ENCODE measurements around the gene SMIM7. TPM values are rescaled to one million over a fixed set of nuclear protein-coding genes. Genes with fewer than 3 reads are reported as not detected.

The SMIM7 gene
- total RNA-seq, 1 donor from 2014 or later = 48.4 TPM

Other genes with a start within 250 kb of the SMIM7 start
- 22.6 TPM for gene EPS15L1, start 188.2 kb downstream of the SMIM7 start, total RNA-seq (ENCODE audit: insufficient read depth, low replicate concordance)
- gene CALR3, start 164.0 kb downstream of the SMIM7 start, total RNA-seq (ENCODE audit: insufficient read depth, low replicate concordance) = not detected
- 5.3 TPM for gene C19orf44, start 163.8 kb downstream of the SMIM7 start, total RNA-seq (ENCODE audit: insufficient read depth, low replicate concordance)
- gene CHERP, start 117.7 kb downstream of the SMIM7 start, total RNA-seq (ENCODE audit: insufficient read depth, low replicate concordance) = 6.5 TPM
- gene SLC35E1, start 87.7 kb downstream of the SMIM7 start, total RNA-seq (ENCODE audit: insufficient read depth, low replicate concordance) = 25.5 TPM
- 3.9 TPM for gene MED26, start 31.9 kb downstream of the SMIM7 start, total RNA-seq (ENCODE audit: insufficient read depth, low replicate concordance)
- gene TMEM38A, start 995 bp upstream of the SMIM7 start, total RNA-seq (ENCODE audit: insufficient read depth, low replicate concordance) = not detected
- gene NWD1, start 59.7 kb upstream of the SMIM7 start, total RNA-seq (ENCODE audit: insufficient read depth, low replicate concordance) = 1.4 TPM
- gene SIN3B, start 169.3 kb upstream of the SMIM7 start, total RNA-seq (ENCODE audit: insufficient read depth, low replicate concordance) = 17.8 TPM
- gene F2RL3, start 228.9 kb upstream of the SMIM7 start, total RNA-seq (ENCODE audit: insufficient read depth, low replicate concordance) = 2.2 TPM